ENCODE measurements around the gene ABCC5.
"Not testable (repeated sequence)": the region's sequence is repeated elsewhere in the genome, so short reads cannot be mapped to it uniquely, and the experiment has no call there.

The ABCC5 gene

DNA sequence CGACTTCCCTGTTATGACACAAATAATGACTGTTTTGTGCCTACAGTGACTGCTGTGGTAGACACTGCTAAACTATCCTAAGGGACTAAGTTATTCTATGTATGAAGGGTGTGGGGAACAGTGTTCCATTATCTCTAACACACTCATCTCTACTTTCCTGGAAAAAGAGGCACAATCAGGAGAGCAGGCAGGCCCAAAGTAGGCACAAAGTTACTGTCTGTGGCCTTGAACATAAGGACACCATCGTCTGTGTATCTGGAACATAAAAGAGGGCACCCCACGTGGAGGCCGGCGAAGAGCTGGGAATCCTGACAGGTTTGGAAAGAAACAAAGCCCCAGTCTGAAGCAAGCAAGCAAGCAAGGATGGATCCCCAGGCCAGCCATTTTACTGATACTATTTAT, 1.5 kb downstream of the ABCC5 start:
- no peak for DNase-seq (ENCODE audit: low read depth)

DNA sequence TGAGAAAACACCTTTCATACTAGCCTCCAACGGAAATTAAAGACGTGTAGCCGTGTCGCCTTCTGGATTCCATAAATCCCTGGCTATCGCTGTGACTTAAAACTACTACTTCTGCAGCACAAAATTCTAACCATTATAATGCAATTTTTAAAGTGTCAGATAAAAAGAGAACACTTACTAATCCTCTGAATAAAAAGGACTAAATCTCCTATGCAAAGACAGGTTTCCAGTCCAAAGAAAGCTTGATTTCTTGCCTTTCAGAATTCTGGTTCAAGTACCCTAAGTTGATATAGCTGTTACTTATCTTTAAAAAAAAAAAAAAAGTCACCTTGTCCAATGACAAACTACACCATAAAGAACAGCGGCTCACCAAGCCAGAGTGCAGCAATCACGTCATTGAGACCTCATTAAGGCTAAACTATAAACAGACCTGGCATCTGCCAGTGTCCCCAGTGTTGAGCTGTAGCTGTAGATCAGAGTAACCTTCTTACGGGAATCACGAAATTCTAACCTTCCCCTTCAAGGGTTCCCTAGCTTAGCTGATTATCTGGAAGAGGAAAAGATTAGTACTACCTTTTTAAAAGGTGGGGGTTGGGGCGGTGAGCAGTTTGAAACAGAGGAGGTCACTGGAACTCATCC, 2.2 kb downstream of the ABCC5 start:
- no peak for DNase-seq (ENCODE audit: low read depth)

DNA sequence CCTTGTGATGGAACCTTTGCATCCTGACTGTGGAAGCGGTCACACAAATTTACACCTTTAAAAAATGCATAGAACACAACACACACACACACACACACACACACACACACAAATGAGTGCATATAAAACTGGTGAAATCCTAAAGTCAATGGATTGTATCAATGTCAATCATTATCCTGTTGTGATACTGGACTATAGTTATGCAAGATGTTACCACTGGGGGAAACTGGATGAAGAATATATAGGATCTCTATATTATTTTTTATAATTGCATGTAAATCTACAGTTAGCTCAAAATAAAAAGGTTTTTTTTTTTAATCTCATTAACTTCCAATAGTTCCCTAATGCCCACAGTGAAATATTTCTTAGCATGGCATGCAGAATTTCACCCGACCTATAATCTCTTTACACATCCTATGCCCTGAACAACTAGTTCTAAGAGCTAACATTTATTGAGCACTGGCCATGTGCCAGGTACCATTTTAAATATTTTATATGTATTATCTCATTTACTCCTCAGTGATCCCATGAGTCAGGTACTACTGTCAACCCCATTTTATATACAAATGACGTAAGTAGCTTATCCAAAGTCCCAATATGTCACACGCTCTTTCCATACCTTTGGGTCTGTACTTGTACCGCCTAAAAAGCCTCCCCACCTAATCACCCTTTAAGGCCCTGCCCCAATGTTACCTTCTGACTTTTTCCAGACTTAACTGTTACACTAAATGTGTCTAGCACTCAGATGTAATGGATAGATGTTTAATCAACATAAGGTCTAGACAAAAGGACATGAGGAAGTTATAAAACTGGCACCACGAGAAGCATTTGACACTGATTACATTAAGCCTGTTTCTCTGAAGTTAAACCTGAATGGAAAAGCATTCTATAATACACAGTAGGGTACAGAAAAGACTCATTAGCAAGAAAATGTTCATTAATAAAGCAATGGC, 5.5 kb downstream of the ABCC5 start:
- no peak for DNase-seq (ENCODE audit: low read depth)

DNA sequence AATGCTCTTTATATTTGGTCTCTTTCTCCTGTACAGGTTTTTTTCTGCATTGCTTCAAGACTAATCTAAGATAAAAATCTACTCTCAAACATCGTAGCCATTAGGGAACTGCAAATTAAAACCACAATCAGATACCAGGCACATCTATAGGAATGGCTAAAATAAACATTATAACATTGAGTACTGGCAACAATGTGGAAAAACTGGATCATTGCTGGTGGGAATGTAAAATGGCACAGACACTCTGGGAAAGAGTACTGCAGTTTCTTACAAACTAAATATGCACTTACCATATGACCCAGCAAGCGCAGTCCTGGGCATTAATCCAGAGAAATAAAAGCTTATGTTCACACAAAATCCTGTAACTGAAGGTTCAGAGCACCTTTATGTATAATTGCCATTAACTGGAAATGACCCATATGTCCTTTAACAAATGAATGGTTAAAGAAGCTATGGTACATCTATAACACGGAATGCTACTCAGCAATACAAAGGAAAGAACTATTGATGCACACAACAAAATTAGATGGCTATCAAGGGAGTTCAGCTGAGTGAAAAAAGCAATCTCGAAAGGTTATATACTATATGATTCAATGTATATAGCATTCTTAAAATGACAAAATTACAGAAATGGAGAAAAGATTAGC, 6.3 kb downstream of the ABCC5 start:
- no peak for DNase-seq (ENCODE audit: low read depth)

DNA sequence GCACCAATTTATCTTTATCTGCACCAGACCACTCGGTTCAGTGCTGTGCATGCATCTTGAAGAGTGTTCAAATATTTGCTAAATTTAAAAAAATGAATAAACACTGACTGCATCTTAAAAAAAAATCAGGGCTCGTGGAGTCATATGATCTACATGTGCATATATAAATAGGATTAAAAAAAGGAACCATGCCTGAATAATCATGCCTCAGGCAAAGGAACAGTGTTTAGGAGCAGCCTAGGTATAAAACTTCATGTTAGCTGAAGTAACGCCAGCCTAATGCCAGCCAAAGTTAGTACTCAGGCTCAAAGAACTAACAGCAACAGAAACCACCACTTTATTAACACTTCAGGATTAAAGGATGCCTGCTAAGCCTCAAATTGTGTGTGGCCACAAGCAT, 9.5 kb downstream of the ABCC5 start:
- no peak for DNase-seq (ENCODE audit: low read depth)

DNA sequence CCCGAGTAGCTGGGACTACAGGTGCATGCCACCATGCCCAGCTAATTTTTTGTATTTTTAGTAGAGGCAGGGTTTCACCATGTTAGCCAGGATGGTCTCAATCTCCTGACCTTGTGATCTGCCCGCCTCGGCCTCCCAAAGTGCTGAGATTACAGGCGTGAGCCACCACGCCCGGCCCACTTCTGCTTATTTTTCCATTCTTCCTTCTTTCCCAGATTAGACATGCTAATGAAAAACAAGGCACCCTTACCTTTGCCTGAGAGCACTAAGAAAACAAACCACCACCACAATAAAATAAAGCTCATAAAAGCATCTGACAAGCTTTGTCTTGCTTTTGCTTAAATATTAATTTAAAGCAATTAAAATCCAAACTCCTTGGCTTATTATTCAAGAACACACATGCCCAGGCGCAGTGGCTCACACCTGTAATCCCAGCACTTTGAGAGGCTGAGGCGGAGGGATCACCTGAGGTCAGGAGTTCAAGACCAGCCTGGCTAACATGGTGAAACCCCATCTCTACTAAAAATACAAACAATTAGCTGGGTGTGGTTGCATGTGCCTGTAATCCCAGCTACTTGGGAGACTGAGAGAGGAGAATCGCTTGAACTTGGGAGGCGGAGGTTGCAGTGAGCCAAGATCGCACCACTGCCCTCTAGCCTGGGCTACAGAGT, 10.4 kb downstream of the ABCC5 start:
- not testable (repeated sequence) for DNase-seq (ENCODE audit: low read depth)

DNA sequence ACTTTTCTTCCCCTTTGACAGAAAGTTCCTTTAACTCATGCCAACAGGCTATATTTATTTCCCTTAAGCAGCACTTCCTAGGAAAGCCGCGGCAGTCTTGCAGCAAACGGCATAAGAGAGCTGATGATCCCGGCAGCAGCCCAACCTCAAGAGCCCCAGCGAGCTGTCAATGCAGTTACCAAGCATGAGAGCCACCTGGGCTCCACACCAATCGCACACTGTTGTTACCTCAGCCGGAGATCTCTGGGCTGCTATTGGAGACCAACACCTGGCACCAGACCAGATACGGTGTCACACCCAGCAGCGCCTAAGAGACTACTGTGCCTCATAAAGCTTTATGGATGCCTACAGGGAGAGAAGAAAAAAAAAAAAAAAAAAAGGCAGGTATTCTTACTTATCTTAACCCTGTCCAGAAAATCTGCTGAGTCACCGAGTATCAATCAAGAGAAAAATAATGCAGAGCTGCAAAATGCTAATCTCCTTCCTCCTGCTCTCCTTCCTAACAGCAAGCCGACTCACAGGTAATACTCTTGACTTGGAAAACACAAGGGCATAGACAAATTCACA, 11.7 kb downstream of the ABCC5 start:
- no peak for DNase-seq (ENCODE audit: low read depth)

DNA sequence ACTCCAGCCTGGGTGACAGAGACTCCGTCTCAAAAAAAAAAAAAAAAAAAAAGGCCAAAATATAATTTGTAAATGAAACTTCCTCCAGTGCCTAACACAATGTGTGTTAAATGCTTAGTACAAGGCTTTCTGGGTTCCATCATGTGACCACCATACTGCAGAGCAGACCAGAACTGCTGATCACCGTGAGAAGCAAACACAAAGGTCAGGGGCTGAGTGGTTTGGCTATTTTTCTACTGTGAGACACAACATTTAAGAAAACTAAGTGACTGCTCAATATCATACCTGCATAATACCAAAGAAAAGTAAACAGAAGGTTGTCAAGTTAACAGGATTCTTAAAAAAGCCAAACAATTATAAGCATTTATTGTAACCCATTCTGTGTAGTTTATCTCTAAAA, 13.2 kb downstream of the ABCC5 start:
- no peak for DNase-seq (ENCODE audit: low read depth)

DNA sequence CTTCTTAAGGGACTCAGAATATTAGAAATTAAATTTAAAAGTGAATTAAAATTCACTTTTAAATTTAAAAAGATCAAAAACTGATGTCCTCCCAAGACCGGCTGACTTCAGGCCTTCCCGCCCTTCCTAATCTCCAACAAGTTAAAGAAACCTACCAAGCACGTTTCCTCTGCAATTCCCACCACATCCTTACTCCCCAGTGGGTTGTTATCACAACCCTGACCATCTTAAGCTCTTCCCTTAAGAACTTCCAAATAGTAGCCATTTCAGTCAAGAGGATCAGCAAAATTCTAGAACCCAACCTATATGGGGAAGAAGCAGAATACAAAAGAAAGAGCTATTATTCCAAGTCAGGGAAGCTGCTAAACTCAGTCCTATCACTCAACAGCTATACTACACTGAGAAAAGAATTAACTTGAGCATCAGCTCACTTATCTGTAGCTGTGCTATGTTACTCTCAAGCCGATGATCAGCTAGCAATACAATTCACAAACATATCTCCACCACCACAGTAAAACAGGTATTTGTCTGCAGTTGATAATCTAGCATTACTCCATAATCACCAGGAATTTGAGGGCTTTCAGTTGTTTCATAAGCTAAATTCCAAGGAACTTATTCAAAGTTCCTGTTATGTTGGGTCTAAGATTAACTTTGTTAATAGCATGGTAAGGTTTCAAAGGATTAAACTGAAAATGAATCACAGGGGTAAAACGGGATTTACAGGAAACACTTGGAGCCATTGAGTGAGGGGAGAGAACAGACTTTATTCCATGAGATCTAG, 14.3 kb downstream of the ABCC5 start:
- no peak for DNase-seq (ENCODE audit: low read depth)

DNA sequence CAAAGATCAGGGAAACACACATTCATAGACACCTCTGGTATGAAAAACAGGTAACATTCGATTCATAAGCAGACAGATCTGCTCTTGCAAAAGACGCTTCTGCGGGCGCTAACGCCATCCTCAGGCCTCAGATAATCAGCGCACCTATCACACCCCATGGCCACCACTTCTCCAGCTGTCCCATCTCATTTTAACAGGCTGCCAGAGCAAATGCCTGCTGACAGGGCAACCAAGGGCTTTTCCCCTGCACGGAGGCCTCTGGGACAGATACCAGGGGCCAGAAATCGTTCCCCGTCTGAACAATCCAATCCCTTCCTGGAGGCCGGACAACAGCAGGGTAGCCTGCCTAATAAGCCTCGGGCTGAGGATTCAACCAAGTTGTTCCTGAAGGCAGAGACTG, 15.2 kb downstream of the ABCC5 start:
- DNase-seq (ENCODE audit: low read depth), result no peak

DNA sequence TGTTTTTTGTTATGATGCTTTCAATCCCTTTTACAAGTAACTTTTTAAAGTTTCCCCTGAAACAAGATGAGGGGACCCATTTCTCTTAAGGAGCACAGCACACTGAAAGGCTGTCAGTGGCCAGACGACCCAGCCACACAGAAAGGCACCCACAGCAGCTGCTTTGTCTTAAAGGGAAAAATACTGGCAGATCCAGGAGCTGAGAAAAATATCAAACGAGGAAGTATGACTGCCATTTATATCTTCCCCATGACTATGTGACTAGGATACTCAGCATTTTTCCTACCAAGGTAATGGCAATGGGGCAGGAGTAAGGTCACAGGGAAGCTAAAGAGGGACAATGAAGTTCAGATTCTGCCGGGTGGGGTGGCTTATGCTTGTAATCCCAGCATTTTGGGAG, 15.9 kb downstream of the ABCC5 start:
- no peak for DNase-seq (ENCODE audit: low read depth)

DNA sequence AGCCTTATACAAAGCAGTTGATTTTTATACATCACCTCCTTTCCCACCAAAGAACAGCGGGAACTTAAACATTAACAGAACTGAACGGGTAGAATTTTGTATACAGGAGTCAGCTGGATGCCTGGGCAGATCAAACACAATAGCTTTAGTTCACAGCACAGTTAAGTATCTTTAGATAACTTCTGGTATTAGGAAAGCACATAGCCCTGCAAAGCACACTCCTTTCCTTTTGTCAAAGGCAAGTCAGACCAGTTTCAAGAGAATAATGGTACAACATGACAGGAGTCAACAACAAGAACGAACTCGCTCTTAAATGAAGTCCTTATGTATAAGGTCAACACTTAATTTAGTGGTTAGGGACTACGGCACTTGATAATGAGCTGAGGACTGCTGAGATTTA, 26.3 kb downstream of the ABCC5 start:
- no peak for DNase-seq (ENCODE audit: low read depth)

DNA sequence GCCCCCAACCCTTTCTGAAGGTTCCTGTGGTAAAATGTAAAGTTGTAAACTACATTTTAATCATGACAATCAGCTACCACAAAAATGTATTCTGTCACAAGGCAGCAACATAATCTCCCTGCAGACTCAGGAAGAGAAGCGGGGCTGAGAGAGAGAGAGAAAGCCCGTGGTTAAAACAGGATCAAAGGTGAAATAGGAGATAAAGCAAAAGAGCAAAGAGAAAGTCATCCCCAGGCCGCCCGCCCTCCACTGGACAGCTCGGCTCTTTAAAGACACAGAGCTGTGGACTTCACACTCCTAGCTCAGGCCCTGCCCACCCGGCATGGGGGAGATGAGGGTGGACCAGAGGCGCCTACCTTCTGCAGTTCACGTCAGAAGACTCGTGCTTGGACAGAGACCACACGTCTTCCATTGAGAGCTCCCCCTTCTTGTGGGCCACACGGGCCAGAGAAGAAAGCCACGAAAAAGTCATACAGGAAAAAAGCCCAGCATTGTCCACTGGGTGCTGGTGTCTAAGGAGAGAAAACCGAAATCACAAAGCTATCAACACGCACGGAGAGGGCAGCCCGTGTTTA, 29.4 kb downstream of the ABCC5 start:
- DNase-seq (ENCODE audit: low read depth), result no peak

DNA sequence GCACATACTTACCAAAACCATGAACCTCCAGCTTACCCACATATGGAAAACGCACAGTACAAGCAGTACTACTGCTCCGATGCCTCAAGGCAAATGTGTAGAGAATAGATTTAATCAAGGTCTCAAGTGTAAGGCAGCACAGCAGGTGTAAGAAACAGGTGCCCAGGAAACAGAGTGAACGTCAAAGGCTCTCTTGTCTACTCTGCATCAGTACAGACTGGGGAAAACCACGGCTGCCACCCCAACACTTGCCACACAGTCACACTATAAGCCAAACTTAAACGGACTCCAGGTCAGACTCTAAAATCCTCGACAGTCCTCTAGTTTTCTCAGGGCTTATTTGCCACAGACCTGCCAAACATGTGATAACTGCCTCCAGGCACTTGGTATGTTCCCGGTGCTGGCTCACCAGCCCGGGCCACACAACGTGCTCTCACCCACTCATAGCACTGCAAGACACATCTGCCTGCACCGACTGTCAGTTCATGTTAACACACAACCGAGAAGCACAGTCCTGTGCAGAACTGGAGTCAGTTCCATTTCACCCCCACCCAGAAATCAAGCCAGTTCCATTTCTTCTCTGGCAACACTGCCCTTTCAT, 30.6 kb downstream of the ABCC5 start:
- DNase-seq (ENCODE audit: low read depth), result no peak

DNA sequence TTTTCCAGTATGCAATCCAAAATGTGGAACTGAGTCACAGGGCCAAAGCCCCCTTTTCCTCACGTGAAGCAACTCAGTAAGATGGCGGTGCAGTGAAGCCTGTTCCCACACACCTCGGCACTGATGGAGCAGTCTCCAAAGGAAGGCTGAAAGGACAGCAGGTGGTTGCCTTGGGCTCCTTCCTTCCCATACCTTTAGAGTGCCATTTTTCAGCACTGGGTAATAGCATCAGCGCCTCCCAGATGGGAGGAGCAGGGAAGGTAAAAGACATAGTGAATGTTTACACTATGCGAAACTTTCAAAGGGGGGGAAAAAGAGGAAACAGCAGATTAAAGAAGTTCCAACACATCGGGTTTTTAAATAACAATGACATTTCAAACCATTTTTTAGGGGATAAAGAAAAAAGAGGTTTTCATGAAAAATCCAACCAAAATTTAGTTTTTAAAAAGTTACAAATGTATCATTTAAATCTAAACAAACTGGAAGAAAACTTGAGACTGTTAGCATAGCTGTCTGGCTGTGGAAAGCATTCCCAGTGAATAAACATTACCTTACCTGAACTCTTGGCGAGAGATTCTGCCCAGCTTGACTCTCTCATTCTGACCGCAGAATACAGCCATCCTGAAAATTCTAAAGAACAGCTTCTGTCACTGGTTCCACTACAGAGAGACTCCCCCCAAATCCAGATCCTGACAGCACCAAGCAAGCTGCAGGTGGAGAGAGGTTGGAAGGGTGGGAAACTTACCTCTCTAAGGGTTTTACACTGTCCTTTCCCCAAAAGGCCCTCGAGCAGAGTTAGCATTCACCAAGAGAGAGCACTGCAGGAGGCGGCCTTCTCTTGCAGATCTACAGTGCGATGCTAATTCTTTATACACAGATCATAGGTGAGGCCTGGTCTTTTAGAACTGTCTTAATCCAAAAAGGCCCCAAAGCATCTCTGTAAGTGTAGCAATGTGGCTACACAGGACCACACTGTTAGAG, 32.6 kb downstream of the ABCC5 start:
- no peak for DNase-seq (ENCODE audit: low read depth)

DNA sequence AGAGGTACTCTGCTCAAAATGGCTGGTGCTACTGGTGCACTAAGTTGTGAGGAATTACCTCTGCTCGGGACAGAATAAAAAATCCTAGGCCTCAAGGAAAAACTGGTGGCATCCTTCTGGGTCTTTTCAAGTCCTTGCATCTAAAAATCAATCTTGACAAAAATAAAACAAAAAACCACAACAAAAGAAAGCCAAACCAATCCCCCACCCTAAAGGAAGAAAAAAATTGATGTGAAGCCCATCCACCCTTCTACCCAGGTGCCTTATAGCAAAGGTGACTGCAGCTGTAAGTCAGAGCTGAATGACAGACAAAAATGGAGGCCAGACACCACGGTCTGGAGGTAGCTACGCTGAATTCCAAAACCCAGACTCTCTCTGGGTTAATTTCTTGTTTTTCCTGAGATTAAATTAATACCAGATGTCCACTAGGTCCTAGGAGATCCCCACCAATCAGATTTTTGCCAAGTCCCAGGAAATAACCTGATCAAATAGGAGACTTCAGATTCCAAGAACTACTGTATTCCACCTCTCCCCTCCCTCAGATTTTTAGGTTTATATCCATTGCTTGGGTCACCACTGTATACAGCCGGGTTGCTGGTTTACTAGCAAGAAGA, 33.5 kb downstream of the ABCC5 start:
- DNase-seq (ENCODE audit: low read depth), result no peak

DNA sequence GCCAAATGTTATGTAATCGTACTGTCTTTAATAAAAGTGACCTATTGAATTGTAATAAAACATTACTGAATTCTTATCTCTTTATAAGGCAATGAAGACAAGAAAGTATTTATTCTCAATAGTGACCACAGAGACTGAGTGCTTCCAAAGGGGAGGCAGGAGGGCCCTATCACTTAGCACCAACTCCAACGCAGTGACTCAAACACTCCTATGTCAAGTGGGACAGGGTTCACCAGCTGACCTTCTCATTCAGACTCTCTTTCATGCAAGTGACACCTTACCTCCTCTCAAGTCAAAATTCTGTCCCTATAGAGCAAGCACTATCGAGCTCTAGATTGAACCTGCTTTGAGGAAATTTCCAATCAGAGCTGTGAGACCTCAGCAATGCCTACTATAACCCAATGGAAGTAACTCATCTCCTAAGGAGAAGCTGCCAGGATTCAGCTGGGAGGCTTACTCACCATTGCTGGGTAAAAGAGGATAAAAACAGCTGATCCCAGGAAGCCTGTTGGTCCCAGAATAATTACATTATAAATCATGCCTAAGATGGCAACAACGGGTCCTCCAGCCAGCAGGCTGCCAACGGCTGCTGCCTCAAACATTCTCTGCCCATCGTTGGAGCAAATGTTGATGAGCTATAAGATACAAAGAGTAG, 35.6 kb downstream of the ABCC5 start:
- no peak for DNase-seq (ENCODE audit: low read depth)

DNA sequence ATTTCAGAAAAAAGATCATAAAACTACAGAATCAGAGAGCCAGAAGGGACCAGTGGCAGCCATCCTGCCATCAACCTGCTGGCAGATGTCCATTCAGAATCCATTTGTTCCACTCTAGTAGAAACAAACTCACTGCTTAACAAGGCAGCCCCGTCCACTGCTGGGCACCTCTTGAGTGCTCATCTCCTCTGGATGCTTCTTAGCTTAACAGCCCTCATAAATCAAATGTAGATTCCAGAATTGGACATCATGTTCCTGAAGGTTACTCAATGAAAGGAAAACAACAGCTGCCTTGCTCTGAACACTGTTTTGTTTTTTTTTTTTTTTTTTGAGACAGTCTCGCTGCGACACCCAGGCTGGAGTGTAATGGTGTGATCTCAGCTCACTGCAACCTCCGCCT, 37.3 kb downstream of the ABCC5 start:
- DNase-seq (ENCODE audit: low read depth), result no peak

Data from stimulated activated CD8-positive, alpha-beta memory T cell treated with anti-CD3 and anti-CD28 coated beads, Interleukin-12 subunit alpha, Interleukin-12 subunit beta, amount 100 ng/mL, for 1 hour (primary cell).